GM18508 (cell line): ENCODE measurements around the gene MCFD2.

Source experiments
- ATAC-seq: cut with Tn5 transposase; IDR thresholded peaks from one replicate; pipeline ENCODE4 v1.9.1; 2021; ENCODE audit warnings: moderate number of reproducible peaks; ENCODE audit not compliant: insufficient read depth, unreplicated experiment

The MCFD2 gene

GRCh38 chr2:46854260-46854659 lies 61.3 kb downstream of the MCFD2 start:
- ATAC-seq = no peak

GRCh38 chr2:46852598-46852997 lies 63.0 kb downstream of the MCFD2 start:
- ATAC-seq = no peak

DNA sequence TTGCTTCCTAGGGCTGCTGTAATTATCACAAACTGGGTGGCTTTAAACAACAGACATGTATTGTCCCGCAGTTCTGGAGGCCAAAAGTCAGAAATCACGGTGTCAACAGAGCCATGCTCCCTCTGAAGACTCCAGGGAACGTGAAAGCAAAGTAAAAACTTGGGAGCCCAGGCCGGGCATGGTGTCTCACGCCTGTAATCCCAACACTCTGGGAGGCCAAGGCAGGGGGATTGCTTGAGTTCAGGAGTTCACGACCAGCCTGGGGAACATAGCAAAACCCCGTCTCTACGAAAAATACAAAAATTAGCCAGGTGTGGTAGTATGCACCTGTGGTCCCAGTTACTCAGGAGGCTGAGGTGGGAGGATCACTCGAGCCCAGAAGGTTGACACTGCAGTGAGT lies 63.5 kb downstream of the MCFD2 start:
- no peak for ATAC-seq
